ENCODE measurements around the gene MAGEB3.

The MAGEB3 gene

GRCh38 chrX:30241724-30242415 is 11.4 kb downstream of the MAGEB3 start, which contains the start of gene MAGEB4:
Gene MAGEB4 (plus strand): TSS chrX:30242000. CDS start chrX:30242136, 136 bp downstream.
- H3K4me3 ChIP-seq (ENCODE audit: control insufficient read depth, low read depth, low read length) = no peak within 1 kb of the TSS
- DNase-seq (ENCODE audit: low read depth) = no peak
- no peak for TF ChIP-seq CTCF (IDR thresholded peaks at IDR 0.05; ENCODE audit: control insufficient read depth, insufficient read depth, low read depth, low read length, missing control alignments)

GRCh38 chrX:30246769-30247489 is 16.5 kb downstream of the MAGEB3 start, which contains the start of gene MAGEB1:
Gene MAGEB1 (plus strand): TSS chrX:30247146. CDS start chrX:30250494, 3,348 bp downstream.
- no peak within 1 kb of the TSS for H3K4me3 ChIP-seq (ENCODE audit: control insufficient read depth, low read depth, low read length)
- DNase-seq (ENCODE audit: low read depth) = no peak

GRCh38 chrX:30248854-30249253 is 18.4 kb downstream of the MAGEB3 start:
- no peak for DNase-seq (ENCODE audit: low read depth)
- H3K4me3 ChIP-seq (ENCODE audit: control insufficient read depth, low read depth, low read length) = no peak overlapping the region
- no peak for TF ChIP-seq CTCF (IDR thresholded peaks at IDR 0.05; ENCODE audit: control insufficient read depth, insufficient read depth, low read depth, low read length, missing control alignments)

More at GRCh38 chrX:30246769-30247489, 16.5 kb downstream of the MAGEB3 start, which contains the start of gene MAGEB1:
- no peak for TF ChIP-seq CTCF (IDR thresholded peaks at IDR 0.05; ENCODE audit: control insufficient read depth, insufficient read depth, low read depth, low read length, missing control alignments)

- no peak for TF ChIP-seq CTCF (IDR thresholded peaks at IDR 0.05; ENCODE audit: control insufficient read depth, insufficient read depth, low read depth, low read length, missing control alignments)
- DNase-seq (ENCODE audit: low read depth) = no peak
- H3K4me3 ChIP-seq (ENCODE audit: control insufficient read depth, low read depth, low read length) = no peak overlapping the region
Measured at GRCh38 chrX:30253257-30253656, 22.8 kb downstream of the MAGEB3 start.

- TF ChIP-seq CTCF (IDR thresholded peaks at IDR 0.05; ENCODE audit: control insufficient read depth, insufficient read depth, low read depth, low read length, missing control alignments) = no peak
- DNase-seq (ENCODE audit: low read depth) = no peak
- no peak overlapping the region for H3K4me3 ChIP-seq (ENCODE audit: control insufficient read depth, low read depth, low read length)
Measured at GRCh38 chrX:30259927-30260326, 29.5 kb downstream of the MAGEB3 start.

GRCh38 chrX:30261012-30261411 is 30.6 kb downstream of the MAGEB3 start:
- H3K4me3 ChIP-seq (ENCODE audit: control insufficient read depth, low read depth, low read length) = no peak overlapping the region
- no peak for TF ChIP-seq CTCF (IDR thresholded peaks at IDR 0.05; ENCODE audit: control insufficient read depth, insufficient read depth, low read depth, low read length, missing control alignments)
- no peak for DNase-seq (ENCODE audit: low read depth)

Measured in AG09309 (cell line).